NCI-H1092 treated with DMSO at 0.1 percent for 48 hours (cell line): ENCODE data around the gene MYO1G.
"Not testable (repeated sequence)": the region's sequence is repeated elsewhere in the genome, so short reads cannot be mapped to it uniquely, and the experiment has no call there.

Experiments used
- DNase-seq: peaks from one replicate; lab custom pipeline; 2025; lab: John Stamatoyannopoulos, UW

The MYO1G gene

GRCh38 chr7:44978511-44979366 is at the start of gene MYO1G:
Gene MYO1G (minus strand): TSS chr7:44979015. CDS start chr7:44978961, 54 bp downstream.
- DNase-seq = no peak

- no peak for DNase-seq
Observed at GRCh38 chr7:45028138-45028919, 49.5 kb upstream of the MYO1G start.

GRCh38 chr7:45027774-45028114 is 48.9 kb upstream of the MYO1G start:
- DNase-seq = no peak

GRCh38 chr7:45026984-45027773 is 48.4 kb upstream of the MYO1G start:
- no peak for DNase-seq

- DNase-seq = no peak
Observed at GRCh38 chr7:45026013-45026412, 47.2 kb upstream of the MYO1G start.

- DNase-seq = not testable (repeated sequence)
Observed at GRCh38 chr7:45025473-45025872, 46.7 kb upstream of the MYO1G start.

- no peak for DNase-seq
Observed at GRCh38 chr7:45024126-45024744, 45.4 kb upstream of the MYO1G start.

- DNase-seq = no peak
Observed at GRCh38 chr7:45021604-45022296, 42.9 kb upstream of the MYO1G start.

- no peak for DNase-seq
Observed at GRCh38 chr7:45020915-45021314, 42.1 kb upstream of the MYO1G start.

GRCh38 chr7:45017253-45017652 is 38.4 kb upstream of the MYO1G start:
- no peak for DNase-seq

GRCh38 chr7:45015313-45015712 is 36.5 kb upstream of the MYO1G start:
- no peak for DNase-seq

- no peak for DNase-seq
Observed at GRCh38 chr7:45013465-45013967, 34.7 kb upstream of the MYO1G start.

- no peak for DNase-seq
Observed at GRCh38 chr7:45007571-45008328, 28.9 kb upstream of the MYO1G start.

- no peak for DNase-seq
Observed at GRCh38 chr7:45007106-45007505, 28.3 kb upstream of the MYO1G start.

GRCh38 chr7:45003789-45004188 is 25.0 kb upstream of the MYO1G start:
- DNase-seq = no peak

GRCh38 chr7:45001826-45002225 is 23.0 kb upstream of the MYO1G start:
- DNase-seq = no peak

GRCh38 chr7:45001138-45001694 is 22.4 kb upstream of the MYO1G start:
- DNase-seq = no peak

GRCh38 chr7:45000093-45001032 is 21.5 kb upstream of the MYO1G start, which contains the start of gene CCM2:
Gene CCM2 (plus strand): TSS chr7:45000201. CDS start chr7:45000334, 133 bp downstream.
- DNase-seq = peak; percentile 63
